ENCODE measurements around the gene FN3K. TPM values are rescaled to one million over a fixed set of nuclear protein-coding genes. Genes with fewer than 3 reads are reported as not detected.

Gene FN3K
- total and polyA plus RNA-seq, 2 of the 8 experiments (the other 6 are each of a cell fraction or from before 2014, with no cell fraction given) = 0.88 to 14.2 TPM

GRCh38 chr17:82696916-82697807 lies 38.3 kb upstream of the FN3K start (continued):
- TF ChIP-seq TCF12 (IDR thresholded peaks at IDR 0.05; ENCODE audit: low read depth, low read length) (no peak), BRCA1 (IDR thresholded peaks at IDR 0.05; ENCODE audit: low read depth, low read length) (no peak)

Measured in H1 (cell line).